NCI-H345 (cell line): ENCODE measurements around the gene CCDC78.

Experiments used
- DNase-seq: peaks from one replicate; lab custom pipeline; 2025; lab: John Stamatoyannopoulos, UW

The CCDC78 gene

GRCh38 chr16:711084-711483 is 15.2 kb downstream of the CCDC78 start:
- DNase-seq, result no peak

- DNase-seq, result no peak
These were observed 15.7 kb downstream of the CCDC78 start for GRCh38 chr16:710500-711075.

- peak; percentile 91 for DNase-seq
These were observed 16.4 kb downstream of the CCDC78 start for GRCh38 chr16:709566-710499.

GRCh38 chr16:708959-709358 is 17.3 kb downstream of the CCDC78 start:
- no peak for DNase-seq

GRCh38 chr16:708019-708418 is 18.2 kb downstream of the CCDC78 start:
- DNase-seq, result no peak

- DNase-seq, result peak; percentile 41
These were observed 19.1 kb downstream of the CCDC78 start for GRCh38 chr16:707062-707538.

- peak; percentile 56 for DNase-seq
These were observed 19.8 kb downstream of the CCDC78 start for GRCh38 chr16:706189-707061.

- DNase-seq, result peak; percentile 87
These were observed 20.6 kb downstream of the CCDC78 start, which contains the start of gene FBXL16 for GRCh38 chr16:705431-706188. FBXL16 (minus strand) TSS chr16:705801; CDS start chr16:697405, 8,396 bp downstream.

- DNase-seq, result no peak
These were observed 21.5 kb downstream of the CCDC78 start for GRCh38 chr16:704552-705380.

GRCh38 chr16:704047-704446 is 22.2 kb downstream of the CCDC78 start:
- no peak for DNase-seq

GRCh38 chr16:703406-703805 is 22.8 kb downstream of the CCDC78 start:
- DNase-seq, result no peak

GRCh38 chr16:702341-702740 is 23.9 kb downstream of the CCDC78 start:
- DNase-seq, result no peak

GRCh38 chr16:700684-701584 is 25.3 kb downstream of the CCDC78 start:
- DNase-seq, result no peak

GRCh38 chr16:698911-699671 is 27.2 kb downstream of the CCDC78 start:
- DNase-seq, result no peak

GRCh38 chr16:695355-696089 is 30.7 kb downstream of the CCDC78 start:
- peak; percentile 91 for DNase-seq

GRCh38 chr16:694863-695354 is 31.3 kb downstream of the CCDC78 start:
- no peak for DNase-seq

- no peak for DNase-seq
These were observed 31.9 kb downstream of the CCDC78 start for GRCh38 chr16:694187-694862.
